Measurements from ENCODE around the gene CDH8.

The CDH8 gene

GRCh38 chr16:61817583-61818278 lies 218.5 kb downstream of the CDH8 start:
- Histone ChIP-seq H3K4me3 (ENCODE audit: low read length) (no peak overlapping the region), H3K9me3 (ENCODE audit: control insufficient read depth, insufficient read depth, low read length) (no peaks in the 10 kb centered on the region), H3K27ac (ENCODE audit: low read depth, low read length) (no peak overlapping the region), H4K20me1 (ENCODE audit: control insufficient read depth, insufficient read depth, low read depth, low read length) (no peaks in the 10 kb centered on the region), H3K27me3 (ENCODE audit: control insufficient read depth, low read length) (no peaks in the 10 kb centered on the region), H3K9me2 (replicated peaks; ENCODE audit: control insufficient read depth, low read length) (no peaks in the 10 kb centered on the region), H3K4me1 (ENCODE audit: control insufficient read depth, low read length) (no peaks in the 10 kb centered on the region), H3F3A (ENCODE audit: control insufficient read depth, insufficient read depth) (no peaks in the 10 kb centered on the region), H3K4me2 (ENCODE audit: low read length) (no peak overlapping the region), H3K79me2 (ENCODE audit: control insufficient read depth, low read length) (no peaks in the 10 kb centered on the region), H3K36me3 (ENCODE audit: control insufficient read depth, low read length) (no peaks in the 10 kb centered on the region)
- TF ChIP-seq CTCF (IDR thresholded peaks at IDR 0.05; ENCODE audit: low read depth, low read length, poor library complexity, severe bottlenecking) = no peak
- TF ChIP-seq EZH2phosphoT487 (IDR thresholded peaks at IDR 0.05; ENCODE audit: borderline replicate concordance, low read length) = no peak

GRCh38 chr16:61814726-61815347 lies 221.4 kb downstream of the CDH8 start:
- Histone ChIP-seq H3K27ac (ENCODE audit: low read depth, low read length) (no peak overlapping the region), H4K20me1 (ENCODE audit: control insufficient read depth, insufficient read depth, low read depth, low read length) (no peaks in the 10 kb centered on the region), H3K79me2 (ENCODE audit: control insufficient read depth, low read length) (no peaks in the 10 kb centered on the region), H3K4me2 (ENCODE audit: low read length) (no peak overlapping the region), H3F3A (ENCODE audit: control insufficient read depth, insufficient read depth) (no peaks in the 10 kb centered on the region), H3K36me3 (ENCODE audit: control insufficient read depth, low read length) (no peaks in the 10 kb centered on the region), H3K4me3 (ENCODE audit: low read length) (no peak overlapping the region), H3K27me3 (ENCODE audit: control insufficient read depth, low read length) (no peaks in the 10 kb centered on the region), H3K9me2 (replicated peaks; ENCODE audit: control insufficient read depth, low read length) (no peaks in the 10 kb centered on the region), H3K4me1 (ENCODE audit: control insufficient read depth, low read length) (no peaks in the 10 kb centered on the region), H3K9me3 (ENCODE audit: control insufficient read depth, insufficient read depth, low read length) (no peaks in the 10 kb centered on the region)
- TF ChIP-seq CTCF (IDR thresholded peaks at IDR 0.05; ENCODE audit: low read depth, low read length, poor library complexity, severe bottlenecking) = no peak
- TF ChIP-seq EZH2phosphoT487 (IDR thresholded peaks at IDR 0.05; ENCODE audit: borderline replicate concordance, low read length) = no peak

DNA sequence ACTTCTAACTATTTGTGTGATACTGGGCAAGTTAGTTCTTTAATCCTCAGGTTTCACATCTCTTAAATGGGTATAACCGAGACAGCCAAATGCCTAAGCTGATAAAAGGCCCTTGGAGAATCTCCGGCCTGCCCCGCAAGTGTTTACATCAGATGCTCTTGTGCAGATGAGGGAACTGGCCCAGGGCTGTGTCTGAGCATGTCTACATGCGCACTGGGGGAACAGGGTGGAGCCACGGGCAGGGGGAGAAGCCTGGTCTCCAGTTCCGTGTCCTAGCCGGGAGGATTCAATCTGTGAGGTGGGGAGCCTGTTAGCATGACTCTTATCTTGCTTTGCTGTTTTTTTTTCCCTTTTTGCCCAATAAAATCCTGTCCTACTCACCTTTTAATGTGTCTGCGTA lies 222.9 kb downstream of the CDH8 start:
- Histone ChIP-seq H3K79me2 (ENCODE audit: control insufficient read depth, low read length) (no peaks in the 10 kb centered on the region), H3K27me3 (ENCODE audit: control insufficient read depth, low read length) (no peaks in the 10 kb centered on the region), H3F3A (ENCODE audit: control insufficient read depth, insufficient read depth) (no peaks in the 10 kb centered on the region), H4K20me1 (ENCODE audit: control insufficient read depth, insufficient read depth, low read depth, low read length) (no peaks in the 10 kb centered on the region), H3K4me3 (ENCODE audit: low read length) (no peak overlapping the region), H3K36me3 (ENCODE audit: control insufficient read depth, low read length) (no peaks in the 10 kb centered on the region), H3K4me2 (ENCODE audit: low read length) (no peak overlapping the region), H3K27ac (ENCODE audit: low read depth, low read length) (no peak overlapping the region), H3K9me3 (ENCODE audit: control insufficient read depth, insufficient read depth, low read length) (no peaks in the 10 kb centered on the region), H3K9me2 (replicated peaks; ENCODE audit: control insufficient read depth, low read length) (no peaks in the 10 kb centered on the region), H3K4me1 (ENCODE audit: control insufficient read depth, low read length) (no peaks in the 10 kb centered on the region)
- TF ChIP-seq CTCF (IDR thresholded peaks at IDR 0.05; ENCODE audit: low read depth, low read length, poor library complexity, severe bottlenecking) (no peak), EZH2phosphoT487 (IDR thresholded peaks at IDR 0.05; ENCODE audit: borderline replicate concordance, low read length) (no peak)

All from DOHH2 (cell line).